ENCODE measurements around the gene PTPRN2.

The PTPRN2 gene

DNA sequence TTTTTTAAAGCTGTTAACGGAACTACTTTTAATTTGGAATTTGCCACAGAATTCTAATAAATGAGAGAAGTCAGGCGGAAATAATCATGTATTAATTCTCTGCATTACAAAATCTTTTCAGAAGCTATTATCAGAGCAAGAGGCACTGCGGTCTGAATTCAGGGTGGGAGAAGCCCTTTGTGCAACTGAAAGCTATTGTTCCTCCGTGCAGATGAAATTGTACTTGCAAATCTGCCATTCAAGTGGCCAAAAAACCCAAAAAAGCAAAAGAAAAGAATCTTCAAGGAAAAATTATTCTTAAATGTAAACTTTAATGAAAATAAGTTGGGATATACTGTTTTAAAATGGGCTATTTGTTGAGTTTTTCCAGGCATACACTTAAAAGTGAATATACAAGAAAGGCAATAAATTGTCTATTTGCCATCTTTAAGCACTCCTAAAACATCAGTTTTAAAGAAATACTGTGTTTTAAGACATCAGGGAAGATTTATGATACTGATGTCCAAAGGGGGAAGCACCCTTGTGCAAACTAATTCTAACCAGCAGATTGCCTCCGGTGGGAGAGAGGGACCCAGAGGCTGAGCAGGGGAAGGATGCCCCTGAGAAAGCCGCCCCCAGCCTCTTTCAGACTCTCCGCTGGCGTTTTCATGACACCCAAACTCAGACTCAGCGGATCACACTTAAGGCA is 899.6 kb downstream of the PTPRN2 start:
- DNase-seq (ENCODE audit: low read depth in 2 of 2) = no peak

DNA sequence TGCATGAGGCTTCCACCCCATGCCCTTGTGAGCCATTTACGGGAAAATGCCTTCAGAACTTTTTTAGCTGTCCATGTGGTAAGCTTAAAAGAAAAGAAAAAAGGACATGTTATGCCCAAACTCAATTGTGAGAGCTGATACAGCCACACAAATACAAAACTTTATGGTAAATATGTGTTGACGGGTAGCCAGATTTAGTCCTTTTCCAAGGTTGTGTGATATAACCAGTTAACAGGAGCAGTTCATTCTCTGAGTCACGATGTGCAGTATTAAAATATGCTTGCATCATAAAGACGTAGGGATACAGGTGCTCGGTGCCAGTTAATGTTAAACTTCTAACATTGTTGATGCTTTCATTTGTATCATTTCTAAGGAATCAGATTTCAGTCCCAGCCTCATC is 900.5 kb downstream of the PTPRN2 start:
- DNase-seq (ENCODE audit: low read depth in 2 of 2) = no peak

DNA sequence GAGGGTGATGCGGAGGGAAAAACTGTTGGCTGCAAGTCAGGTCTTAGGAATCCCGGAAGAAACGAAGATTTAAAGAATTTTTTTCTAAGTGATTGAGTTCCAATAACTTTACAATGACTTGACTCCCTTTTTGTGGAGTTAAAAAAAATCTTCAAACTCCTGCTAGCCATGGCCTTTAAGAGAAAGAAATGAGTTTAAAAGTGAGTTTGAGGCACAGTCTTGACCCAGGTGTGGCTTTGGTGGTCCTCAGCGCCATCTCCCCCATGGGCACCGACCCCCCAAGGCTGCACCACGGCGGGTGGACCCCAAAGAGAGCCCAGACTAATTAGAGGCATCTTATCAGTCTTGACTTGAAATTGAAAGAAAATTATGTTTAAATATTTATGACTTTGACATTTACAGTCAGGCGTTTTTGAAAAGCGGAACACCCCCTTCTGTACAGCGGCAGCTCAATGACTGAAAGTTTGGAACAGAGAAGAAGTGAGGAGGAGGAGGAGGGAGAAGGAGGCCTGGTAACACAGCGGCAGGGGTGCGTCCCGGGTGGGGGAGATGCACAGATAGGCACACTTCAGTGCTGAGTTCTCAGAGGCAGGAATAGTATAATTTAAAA is 901.2 kb downstream of the PTPRN2 start:
- no peak for DNase-seq (ENCODE audit: low read depth in 2 of 2)

DNA sequence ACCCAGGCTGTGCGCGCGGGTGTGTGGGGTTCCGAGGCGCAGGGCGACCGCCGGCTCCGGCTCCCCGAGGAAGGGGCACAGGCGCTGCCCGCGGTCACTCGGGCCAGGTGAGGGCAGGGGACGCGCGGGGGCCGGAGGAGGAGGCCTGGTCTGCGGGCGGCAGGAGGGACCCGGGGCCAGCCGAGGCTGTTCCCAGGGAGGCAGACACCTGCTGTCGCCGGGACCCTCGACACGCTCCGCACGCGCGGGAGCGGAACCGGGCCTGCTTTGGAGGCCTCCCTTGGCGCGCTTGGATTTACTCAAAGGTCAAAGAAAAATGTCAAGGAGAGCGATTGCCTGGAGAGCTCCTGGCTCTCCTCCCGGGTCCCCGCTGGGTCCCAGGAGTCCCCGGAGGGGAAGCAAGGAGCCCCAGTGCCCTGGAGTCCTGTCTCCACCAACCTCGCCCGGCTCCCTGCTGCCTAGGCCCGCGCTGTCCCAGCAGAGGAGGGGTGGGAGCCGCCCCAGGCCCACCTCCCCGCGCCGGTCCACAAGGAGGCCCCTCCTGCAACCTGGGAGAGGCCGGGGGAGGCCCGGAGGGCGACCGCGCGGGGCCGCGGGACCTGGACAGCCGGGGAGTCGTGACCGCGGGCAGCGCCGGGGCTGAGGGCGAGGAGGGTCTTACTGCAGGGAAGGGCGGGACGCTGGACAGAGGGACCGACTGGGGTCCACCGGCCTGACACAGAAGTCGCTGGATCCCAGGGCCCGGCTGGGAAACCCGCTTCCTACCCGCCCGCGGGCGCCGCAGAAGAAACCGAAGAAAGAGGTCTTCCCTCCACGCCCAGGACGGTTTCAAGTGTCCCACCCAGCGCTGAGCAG is 902.0 kb downstream of the PTPRN2 start:
- no peak for DNase-seq (ENCODE audit: low read depth in 2 of 2)

DNA sequence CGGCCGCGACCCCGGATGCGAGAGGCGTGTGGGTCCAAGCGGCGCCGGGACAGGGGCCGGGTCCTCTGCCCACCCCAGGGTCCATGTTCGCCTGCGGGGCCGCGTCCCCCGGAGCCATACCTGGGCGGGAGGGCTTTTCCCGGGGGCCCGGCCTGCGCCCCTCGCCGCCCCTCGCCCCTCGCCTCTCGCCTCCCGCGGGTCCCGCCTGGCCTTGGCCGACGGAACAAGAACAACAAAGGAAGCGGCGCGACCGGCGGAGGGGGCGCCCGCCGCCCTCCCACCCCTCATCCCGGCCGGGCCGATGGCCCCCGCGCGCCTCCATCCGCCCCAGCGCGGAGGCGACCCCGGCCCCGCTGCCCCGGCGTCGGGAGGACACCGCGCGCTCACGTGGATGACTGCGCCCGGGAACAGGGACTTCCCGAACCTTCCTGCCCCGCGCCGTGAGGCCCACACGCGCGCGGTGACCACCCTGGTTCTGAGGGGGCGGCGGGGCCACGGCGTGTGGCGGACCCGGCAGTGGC is 902.7 kb downstream of the PTPRN2 start:
- no peak for DNase-seq (ENCODE audit: low read depth in 2 of 2)

DNA sequence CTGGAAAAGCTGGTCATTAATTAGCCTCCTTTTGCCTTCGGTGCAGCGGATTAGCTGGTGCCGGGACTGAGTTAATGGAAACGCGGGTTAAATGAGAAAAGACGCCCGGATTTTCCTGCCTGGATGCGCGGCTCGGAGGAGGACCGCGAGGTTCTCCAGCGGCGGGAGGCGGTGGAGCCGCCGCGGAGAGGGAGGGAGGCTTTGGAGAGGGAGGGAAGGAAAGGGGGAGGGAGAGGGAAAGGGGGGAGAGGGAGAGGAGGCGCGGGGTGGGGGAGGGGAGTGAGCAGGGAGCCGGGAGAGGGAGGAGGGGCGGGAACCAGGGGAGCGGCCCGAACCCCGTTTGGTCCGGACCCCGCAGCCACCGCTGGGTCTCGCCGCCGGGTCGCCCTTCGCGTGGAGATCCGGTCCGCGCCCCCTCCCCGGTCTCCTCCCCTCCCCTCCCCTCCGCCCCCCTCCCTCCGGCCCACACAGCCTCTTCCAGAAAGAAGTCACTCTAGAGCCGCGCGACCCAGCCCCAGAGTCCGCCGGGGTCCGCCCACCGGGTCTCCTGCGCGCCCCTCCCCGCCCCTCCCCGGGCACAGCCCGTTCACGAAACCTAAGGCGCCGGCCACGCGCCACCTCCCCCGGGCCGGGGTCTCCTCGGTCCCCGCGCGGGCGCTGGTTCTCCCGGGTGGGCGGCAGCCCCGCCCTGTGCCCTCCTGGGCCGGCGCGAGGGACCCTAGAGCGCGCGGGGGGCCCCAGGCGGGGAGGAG is 903.3 kb downstream of the PTPRN2 start:
- no peak for DNase-seq (ENCODE audit: low read depth in 2 of 2)

DNA sequence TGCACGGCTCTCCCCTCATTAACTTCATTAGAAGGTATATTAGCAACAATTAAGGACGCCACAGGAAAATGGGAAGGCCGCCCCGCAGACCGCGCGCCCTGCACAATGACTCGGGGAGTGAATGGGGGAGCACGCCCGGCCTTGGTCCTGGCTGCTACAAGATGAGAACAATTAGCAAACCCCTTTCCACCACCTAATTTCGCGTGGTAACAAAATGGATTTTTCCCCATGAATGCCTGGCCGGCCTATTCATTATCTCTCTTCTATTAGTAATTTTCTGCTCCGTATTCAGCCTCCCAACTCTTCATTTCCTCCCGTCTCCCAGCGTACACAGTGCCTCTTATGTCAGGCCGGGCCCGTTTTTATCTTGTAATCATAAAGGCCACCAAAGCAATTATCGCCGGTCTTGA is 903.9 kb downstream of the PTPRN2 start:
- DNase-seq (ENCODE audit: low read depth in 2 of 2) = no peak

DNA sequence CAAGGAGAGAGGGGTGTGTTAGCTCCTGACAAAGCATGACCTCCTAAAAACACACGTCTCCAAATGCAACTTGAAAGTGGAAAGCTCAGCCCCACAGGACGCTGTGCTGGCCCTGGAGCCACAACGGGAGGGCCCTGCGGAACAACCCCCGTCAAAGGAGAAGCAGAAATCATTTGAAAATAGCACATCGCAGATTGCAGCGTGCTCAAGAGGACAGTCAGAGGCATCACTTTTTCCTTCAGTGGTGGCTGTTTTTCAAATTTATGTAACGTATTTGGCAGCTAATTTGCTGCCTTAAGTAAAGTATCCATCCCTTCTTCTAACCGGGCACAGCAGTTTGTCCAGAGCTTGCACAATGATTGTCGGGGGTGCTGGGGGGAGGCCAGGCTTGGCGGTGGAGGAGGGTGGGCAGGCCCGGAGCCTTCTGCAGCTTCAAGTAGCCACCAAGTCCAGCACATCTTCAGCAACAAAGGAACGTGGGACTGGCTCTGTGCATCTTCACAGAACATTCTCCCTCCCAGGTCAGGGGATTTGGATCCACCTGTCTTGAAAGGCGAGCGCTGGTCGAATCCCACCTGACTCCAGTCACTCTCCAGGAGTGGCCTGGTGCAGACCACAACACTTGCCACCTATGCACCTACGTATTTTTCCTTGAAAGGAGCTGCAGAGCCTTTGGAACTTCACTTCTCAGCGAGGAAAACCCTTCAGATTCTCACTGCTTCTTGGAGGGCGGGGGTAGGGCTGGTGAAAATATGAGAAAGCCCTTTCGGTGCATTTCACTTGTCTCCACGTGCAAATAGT is 904.5 kb downstream of the PTPRN2 start:
- no peak for DNase-seq (ENCODE audit: low read depth in 2 of 2)

DNA sequence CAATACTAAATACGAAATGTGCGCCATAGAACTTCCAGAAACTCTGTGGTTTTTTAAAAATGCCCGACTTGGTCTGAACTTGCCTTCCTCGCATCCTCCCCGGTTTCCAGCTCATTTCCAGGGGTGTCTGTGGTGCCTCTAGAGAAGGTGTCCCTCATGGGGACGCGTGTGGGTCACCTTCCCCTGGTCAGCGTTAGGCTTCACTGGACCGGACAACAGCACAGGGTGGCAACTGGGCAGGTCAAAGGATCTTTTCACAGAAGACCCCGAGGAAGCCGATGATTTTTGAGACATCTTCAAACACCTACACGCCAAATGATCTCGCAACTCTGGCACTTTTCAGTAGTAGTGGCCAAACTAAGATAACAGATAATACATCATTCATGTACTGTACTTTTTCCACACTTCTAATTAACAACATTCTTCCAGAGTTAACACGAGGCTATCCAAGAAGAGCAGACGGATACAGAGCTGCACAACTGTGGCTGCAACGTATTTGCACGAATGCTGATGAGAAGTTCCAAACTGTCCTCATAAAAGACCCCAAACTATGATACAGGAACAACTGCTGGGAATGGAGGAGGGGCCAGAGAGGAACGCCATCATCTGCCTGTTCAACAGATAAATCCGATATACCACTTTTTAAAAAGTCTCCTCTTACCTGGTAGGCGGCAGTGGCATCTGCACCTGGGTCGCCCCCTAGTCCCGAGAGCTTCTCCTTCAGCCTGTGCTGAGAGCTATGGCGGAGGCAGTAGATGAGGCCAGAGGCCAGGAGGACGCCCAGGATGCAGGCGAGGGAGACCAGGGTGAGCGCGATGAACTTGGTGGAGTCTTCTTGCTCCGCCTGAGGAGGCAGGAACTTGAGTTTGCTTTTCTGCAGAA is 905.3 kb downstream of the PTPRN2 start:
- no peak for DNase-seq (ENCODE audit: low read depth in 2 of 2)

DNA sequence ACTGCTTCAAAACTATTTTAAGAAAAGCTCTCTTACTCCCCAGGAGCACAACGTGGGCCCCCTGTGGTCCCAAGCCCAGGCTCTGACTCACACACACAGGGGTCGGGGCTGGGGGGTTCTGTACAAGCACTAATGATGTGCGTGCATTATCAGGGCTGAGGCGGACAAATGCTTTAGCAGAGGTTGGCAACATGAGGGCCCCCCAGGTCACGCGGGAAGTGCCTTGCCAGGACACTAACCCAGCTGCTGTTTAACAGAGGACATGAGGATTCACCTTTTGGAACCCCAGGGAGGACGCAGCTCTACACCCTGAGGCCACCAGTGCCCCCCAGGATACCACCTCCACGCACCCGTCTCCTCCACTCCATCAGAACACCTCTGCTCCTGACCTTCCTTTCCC is 908.0 kb downstream of the PTPRN2 start:
- no peak for DNase-seq (ENCODE audit: low read depth in 2 of 2)

DNA sequence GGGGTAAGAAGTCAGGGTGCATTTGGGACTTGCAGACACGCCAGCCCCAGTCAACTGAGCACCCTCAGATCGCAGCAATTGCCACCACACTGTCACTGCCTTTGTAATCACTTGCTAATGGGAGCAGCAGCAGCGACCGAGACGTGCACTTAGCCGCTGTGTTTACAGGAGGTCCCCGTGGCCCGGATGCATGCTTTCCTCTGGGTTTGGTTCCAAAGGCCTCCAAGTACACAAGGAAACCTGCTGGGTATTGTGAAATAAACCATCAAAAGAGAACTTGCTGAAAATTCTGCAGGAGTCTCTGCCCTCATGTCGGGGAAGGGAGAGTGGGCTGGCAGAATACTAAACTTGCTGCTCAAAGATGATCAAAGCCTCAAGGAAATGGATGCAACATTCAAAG is 909.1 kb downstream of the PTPRN2 start:
- no peak for DNase-seq (ENCODE audit: low read depth in 2 of 2)

DNA sequence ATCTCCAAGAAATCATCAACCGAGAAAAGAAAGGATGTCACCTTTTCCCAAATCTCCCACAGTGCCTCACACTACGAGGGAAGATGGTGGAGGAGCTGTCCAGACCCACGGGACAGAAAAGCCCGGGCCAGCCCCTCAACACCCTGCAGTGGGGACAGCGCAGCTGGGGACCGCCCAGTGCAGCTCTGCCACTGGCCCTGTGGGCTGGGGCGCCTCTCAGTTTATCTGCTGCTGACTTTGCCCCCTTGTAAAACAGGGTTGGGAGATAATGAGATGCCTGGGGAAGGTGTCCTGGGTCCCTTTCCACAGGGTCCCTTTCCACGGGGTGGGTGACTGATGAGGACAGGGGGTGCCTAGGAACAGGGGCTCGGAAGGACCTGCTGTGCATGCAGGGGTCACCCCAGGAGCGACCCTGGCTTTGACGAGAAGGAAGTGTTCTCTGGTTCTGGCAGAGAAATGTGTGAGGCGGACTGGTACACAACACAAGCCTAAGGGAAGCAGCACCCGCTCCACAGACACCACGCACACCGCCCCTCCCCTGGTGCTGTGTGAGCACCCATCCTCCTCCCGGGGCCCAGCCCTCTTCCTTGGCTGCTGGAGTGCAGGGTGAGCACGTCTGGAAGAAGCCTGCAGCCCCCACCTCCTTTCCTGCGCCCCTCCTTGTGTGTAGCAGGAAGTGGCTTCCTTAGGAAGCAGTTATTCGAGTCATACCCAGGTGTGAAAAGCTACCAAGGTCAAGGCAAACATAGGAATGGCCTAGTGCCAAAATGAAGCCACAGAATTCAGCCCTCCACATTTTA is 911.0 kb downstream of the PTPRN2 start:
- no peak for DNase-seq (ENCODE audit: low read depth in 2 of 2)

DNA sequence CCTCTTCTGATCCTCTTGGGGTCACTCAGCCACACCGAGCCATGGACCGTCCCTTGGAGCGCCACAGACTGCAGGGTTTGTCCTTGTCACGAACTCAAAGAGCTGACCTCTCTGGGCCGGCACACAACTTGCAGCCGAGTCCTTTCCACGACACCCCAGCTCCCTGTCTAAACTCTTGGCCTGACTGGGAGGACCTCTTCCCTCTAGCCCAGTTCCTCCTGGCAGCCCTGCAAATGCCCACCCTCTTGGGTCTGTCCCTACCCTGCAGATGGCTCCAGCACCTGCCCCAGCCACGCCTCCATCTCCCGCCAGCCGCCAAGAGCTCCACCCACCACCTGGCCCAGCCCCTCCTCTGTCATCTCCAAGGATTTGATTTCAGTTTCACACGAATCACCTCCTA is 911.6 kb downstream of the PTPRN2 start:
- DNase-seq (ENCODE audit: low read depth in 2 of 2) = no peak

DNA sequence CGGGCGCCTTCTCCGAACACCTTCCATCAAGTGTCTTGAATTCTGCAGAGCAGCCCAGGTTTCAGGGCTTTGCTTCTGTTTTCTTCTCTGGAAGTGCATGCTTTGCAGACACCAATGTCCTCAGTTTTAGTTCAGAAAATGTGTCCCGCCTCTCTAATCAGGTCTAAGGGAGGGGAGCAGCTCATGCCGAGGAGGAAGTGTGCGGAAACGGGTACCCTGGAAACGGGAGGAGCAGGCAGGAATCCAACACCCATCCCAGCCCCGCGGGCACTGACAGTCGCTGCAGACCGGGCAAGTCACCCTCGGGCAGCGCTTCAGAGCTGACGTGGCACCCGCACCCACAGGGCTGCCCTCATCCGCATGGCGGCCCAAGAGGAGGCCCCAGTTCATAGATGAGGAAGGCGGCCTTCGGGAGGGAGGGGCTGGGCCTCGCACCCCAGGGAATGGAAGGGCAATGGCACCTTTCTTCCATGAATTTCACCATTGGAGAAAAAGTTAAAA is 912.1 kb downstream of the PTPRN2 start:
- DNase-seq (ENCODE audit: low read depth in 2 of 2) = no peak

DNA sequence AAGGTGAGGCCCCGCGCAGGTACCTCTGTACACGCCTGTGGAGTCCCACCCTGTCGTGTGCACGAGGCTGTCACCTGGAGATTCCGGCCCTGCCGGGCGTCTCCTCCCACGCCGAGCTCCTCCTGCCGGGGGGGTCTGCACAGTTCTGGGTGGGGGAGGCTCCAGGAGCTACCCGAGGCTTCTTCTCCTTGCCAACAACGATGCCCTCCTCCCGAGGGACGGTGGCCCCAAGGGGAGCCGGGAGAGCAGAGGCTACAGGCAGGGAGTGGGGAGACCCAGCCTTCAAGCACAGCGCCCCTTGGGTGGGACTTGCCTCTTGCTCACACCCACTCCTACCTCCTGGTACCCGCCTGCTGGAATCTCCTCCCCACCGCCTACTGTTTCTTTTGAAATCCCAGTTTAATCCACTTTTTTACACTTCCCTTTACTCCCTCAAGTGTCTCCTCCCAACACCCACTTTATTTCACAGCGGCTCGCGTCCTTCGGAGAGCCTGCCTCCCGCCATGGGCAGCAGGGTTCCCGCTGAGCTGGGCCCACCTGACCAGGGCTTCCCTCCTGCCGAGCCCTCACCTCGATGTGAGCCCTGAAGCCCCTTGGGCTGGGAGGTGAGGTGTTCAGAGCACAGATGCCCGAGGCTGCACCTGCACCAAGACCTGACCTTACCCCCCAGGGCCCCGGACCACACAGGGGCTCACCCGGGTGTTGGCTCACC is 912.8 kb downstream of the PTPRN2 start:
- no peak for DNase-seq (ENCODE audit: low read depth in 2 of 2)

DNA sequence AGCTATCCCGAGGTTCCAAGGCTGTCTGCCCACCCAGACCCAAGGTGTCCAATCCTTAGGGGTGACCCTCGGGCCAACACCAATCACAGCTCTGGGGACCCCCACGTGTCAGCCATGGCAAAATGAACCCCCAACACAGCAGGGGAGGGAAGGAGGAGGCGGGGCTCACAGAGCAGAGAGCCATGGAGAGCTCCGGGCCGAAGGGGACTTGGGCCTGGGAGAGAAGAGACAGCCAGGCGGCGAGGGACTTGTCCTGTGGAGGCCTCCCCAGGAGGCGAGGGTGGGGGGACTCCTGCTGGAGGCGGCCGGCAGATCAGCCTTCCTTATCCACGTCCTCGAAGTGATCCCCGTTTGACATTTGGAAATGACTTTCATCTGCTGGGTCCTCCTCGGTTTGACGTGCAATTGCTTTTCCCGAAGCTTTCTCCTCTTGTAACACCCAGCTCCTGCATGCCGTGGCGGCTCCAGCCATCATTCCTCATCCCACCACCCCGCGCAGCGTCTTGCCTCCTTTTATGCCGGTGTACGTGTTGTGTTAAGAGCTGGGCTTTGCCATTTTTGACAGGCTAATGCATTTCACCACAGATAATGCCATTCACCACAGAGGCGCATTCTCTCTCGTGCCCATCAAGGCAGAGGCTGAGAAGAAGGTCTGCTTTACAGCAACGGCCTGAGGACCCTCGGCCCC is 913.5 kb downstream of the PTPRN2 start:
- no peak for DNase-seq (ENCODE audit: low read depth in 2 of 2)

DNA sequence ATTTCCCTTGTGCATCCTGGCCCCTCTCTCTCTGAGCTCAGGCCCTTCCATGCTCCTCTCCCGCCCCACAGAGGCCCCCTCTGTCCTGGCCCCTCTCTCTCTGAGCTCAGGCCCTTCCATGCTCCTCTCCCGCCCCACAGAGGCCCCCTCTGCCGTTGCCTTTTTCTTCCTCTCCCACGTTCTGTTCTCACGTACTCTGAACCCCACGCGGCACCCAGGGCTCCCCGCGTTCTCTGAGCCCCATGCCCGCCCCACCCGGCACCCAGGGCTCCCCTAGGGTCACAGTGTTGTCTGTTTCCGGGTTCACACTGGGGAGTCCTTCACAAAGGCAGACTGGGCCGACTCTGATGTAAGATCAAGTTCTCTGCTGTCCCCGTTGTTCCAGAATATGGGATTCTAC is 914.0 kb downstream of the PTPRN2 start:
- no peak for DNase-seq (ENCODE audit: low read depth in 2 of 2)

Measured in activated CD4-positive, alpha-beta T cell treated with anti-CD3 and anti-CD28 coated beads for 24 hours (primary cell).